Measurements from ENCODE around the gene SFSWAP. TPM values are rescaled to one million over a fixed set of nuclear protein-coding genes. Genes with fewer than 3 reads are reported as not detected.
"Not testable (repeated sequence)": the region's sequence is repeated elsewhere in the genome, so short reads cannot be mapped to it uniquely, and the experiment has no call there.

SFSWAP gene
- total RNA-seq, 1 experiment from 2014 or later = 50.4 TPM

GRCh38 chr12:131665666-131666065, 45.2 kb upstream of the SFSWAP start:
- H3K9me2 ChIP-seq (ENCODE audit: insufficient read depth); H3K27ac ChIP-seq (ENCODE audit: low read depth, low read length); CTCF ChIA-PET; RAD21 ChIA-PET (ENCODE audit: low non-redundant PET in 1 of 2, low total read pairs in 2 of 2, uncharacterized antibody in 2 of 2, unreplicated experiment in 2 of 2); H2AFZ ChIP-seq (ENCODE audit: low read depth, low read length, poor library complexity, severe bottlenecking); ATAC-seq; BruUV-seq (replicated peaks); intact Hi-C loops (cut with micrococcal nuclease); POLR2A ChIA-PET; H3K4me3 ChIP-seq (replicated peaks in 1 of 2; ENCODE audit: low read depth in 1 of 2, low read length in 2 of 2); H3K9ac ChIP-seq (ENCODE audit: low read length); H4K20me1 ChIP-seq (ENCODE audit: insufficient read depth); H3K4me2 ChIP-seq (ENCODE audit: low read length); H3K4me1 ChIP-seq (ENCODE audit: control insufficient read depth in 1 of 2, insufficient read depth in 2 of 2, low read length in 2 of 2); H3K79me2 ChIP-seq (ENCODE audit: insufficient read depth, low read length); DNase-seq (ENCODE audit: low read depth, low spot score); H3K36me3 ChIP-seq (ENCODE audit: control insufficient read depth in 1 of 2, insufficient read depth in 2 of 2, low read length in 2 of 2); H3K9me3 ChIP-seq (ENCODE audit: control insufficient read depth in 1 of 2, insufficient read depth in 1 of 2, low read depth in 1 of 2, low read length in 2 of 2): not testable (repeated sequence)
- H3K27me3 ChIP-seq (ENCODE audit: insufficient read depth, low read length) = peaks cover 16% of the 10 kb centered on the region

- intact Hi-C loops (cut with micrococcal nuclease); H3K4me1 ChIP-seq (ENCODE audit: control insufficient read depth in 1 of 2, insufficient read depth in 2 of 2, low read length in 2 of 2); H3K27ac ChIP-seq (ENCODE audit: low read depth, low read length); H3K4me2 ChIP-seq (ENCODE audit: low read length); H3K9me3 ChIP-seq (ENCODE audit: control insufficient read depth in 1 of 2, insufficient read depth in 1 of 2, low read depth in 1 of 2, low read length in 2 of 2); ATAC-seq; DNase-seq (ENCODE audit: low read depth, low spot score); RAD21 ChIA-PET (ENCODE audit: low non-redundant PET in 1 of 2, low total read pairs in 2 of 2, uncharacterized antibody in 2 of 2, unreplicated experiment in 2 of 2); H4K20me1 ChIP-seq (ENCODE audit: insufficient read depth); H2AFZ ChIP-seq (ENCODE audit: low read depth, low read length, poor library complexity, severe bottlenecking); POLR2A ChIA-PET; H3K79me2 ChIP-seq (ENCODE audit: insufficient read depth, low read length); H3K36me3 ChIP-seq (ENCODE audit: control insufficient read depth in 1 of 2, insufficient read depth in 2 of 2, low read length in 2 of 2); BruUV-seq (replicated peaks); H3K9ac ChIP-seq (ENCODE audit: low read length); H3K9me2 ChIP-seq (ENCODE audit: insufficient read depth); H3K4me3 ChIP-seq (replicated peaks in 1 of 2; ENCODE audit: low read depth in 1 of 2, low read length in 2 of 2); CTCF ChIA-PET: not testable (repeated sequence)
- peaks cover 16% of the 10 kb centered on the region for H3K27me3 ChIP-seq (ENCODE audit: insufficient read depth, low read length)
Measured at GRCh38 chr12:131666486-131666885, 44.4 kb upstream of the SFSWAP start.

DNA sequence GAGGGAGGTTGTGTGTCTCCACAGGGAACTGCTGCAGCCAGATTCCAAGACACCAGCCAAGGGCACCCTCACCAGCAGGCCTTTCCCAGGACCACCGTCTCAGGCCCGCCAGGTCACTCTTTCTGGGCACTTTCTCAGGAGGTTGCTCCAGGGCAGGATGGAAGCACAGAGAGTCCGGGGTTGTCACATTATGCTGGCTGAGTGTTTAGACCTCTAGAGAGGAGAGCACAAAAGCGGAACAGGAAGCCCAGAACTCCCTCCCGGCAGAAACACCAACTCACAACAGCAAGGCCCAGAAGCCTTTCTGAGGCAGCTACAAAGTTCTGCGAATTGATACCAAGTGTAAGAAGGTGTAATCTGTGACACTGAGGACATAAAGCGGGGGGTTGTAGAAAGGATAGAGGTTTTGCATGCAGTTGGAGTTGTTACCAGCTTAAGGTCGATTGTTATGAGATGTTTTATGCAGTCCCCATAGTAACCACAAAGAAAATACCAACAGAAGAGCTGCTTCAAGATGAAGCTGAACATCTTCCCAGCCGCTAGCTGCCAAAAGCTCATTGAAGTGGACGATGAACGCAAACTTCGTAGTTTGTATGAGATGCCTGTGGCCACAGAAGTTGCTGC, 43.8 kb upstream of the SFSWAP start:
- intact Hi-C loops (cut with micrococcal nuclease) = not testable (repeated sequence)

More for the DNA sequence above, 43.8 kb upstream of the SFSWAP start:
- H3K4me3 ChIP-seq (replicated peaks in 1 of 2; ENCODE audit: low read depth in 1 of 2, low read length in 2 of 2); H3K4me1 ChIP-seq (ENCODE audit: control insufficient read depth in 1 of 2, insufficient read depth in 2 of 2, low read length in 2 of 2); H3K9me3 ChIP-seq (ENCODE audit: control insufficient read depth in 1 of 2, insufficient read depth in 1 of 2, low read depth in 1 of 2, low read length in 2 of 2); DNase-seq (ENCODE audit: low read depth, low spot score); CTCF ChIA-PET; ATAC-seq; H2AFZ ChIP-seq (ENCODE audit: low read depth, low read length, poor library complexity, severe bottlenecking); POLR2A ChIA-PET; H3K9me2 ChIP-seq (ENCODE audit: insufficient read depth); H3K36me3 ChIP-seq (ENCODE audit: control insufficient read depth in 1 of 2, insufficient read depth in 2 of 2, low read length in 2 of 2); H4K20me1 ChIP-seq (ENCODE audit: insufficient read depth); RAD21 ChIA-PET (ENCODE audit: low non-redundant PET in 1 of 2, low total read pairs in 2 of 2, uncharacterized antibody in 2 of 2, unreplicated experiment in 2 of 2); H3K4me2 ChIP-seq (ENCODE audit: low read length); H3K9ac ChIP-seq (ENCODE audit: low read length); BruUV-seq (replicated peaks); H3K79me2 ChIP-seq (ENCODE audit: insufficient read depth, low read length); H3K27ac ChIP-seq (ENCODE audit: low read depth, low read length): not testable (repeated sequence)
- H3K27me3 ChIP-seq (ENCODE audit: insufficient read depth, low read length) = peaks cover 16% of the 10 kb centered on the region
